ENCODE results near the gene CDYL.

DNA sequence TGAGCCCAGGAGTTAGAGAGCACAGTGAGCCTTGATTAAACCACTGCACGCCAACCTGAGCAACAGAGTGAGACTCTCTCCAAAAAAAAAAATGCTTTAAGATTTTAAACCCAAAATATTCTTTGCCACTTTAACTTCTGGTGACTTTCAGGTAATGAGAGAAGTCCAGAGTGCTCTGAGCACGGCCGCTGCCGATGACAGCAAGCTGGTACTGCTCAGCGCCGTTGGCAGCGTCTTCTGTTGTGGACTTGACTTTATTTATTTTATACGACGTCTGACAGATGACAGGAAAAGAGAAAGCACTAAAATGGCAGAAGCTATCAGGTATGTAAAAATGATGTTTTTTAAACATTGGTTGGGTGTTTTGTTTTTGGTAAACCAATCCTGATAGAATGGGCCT, 161.2 kb downstream of the CDYL start:
- TF ChIP-seq, protein P1, sequence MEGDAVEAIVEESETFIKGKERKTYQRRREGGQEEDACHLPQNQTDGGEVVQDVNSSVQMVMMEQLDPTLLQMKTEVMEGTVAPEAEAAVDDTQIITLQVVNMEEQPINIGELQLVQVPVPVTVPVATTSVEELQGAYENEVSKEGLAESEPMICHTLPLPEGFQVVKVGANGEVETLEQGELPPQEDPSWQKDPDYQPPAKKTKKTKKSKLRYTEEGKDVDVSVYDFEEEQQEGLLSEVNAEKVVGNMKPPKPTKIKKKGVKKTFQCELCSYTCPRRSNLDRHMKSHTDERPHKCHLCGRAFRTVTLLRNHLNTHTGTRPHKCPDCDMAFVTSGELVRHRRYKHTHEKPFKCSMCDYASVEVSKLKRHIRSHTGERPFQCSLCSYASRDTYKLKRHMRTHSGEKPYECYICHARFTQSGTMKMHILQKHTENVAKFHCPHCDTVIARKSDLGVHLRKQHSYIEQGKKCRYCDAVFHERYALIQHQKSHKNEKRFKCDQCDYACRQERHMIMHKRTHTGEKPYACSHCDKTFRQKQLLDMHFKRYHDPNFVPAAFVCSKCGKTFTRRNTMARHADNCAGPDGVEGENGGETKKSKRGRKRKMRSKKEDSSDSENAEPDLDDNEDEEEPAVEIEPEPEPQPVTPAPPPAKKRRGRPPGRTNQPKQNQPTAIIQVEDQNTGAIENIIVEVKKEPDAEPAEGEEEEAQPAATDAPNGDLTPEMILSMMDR (IDR thresholded peaks at IDR 0.05 in 4 of 5, conservative IDR thresholded peaks at IDR 0.05 in 1 of 5): no peak
- no peak for TF ChIP-seq POLR2A (IDR thresholded peaks at IDR 0.05)

All from gastrocnemius medialis (tissue), 4 donors.